Bladder microvascular endothelial cell (primary cell): ENCODE data around the gene PNMT. TPM values are rescaled to one million over a fixed set of nuclear protein-coding genes. Genes with fewer than 3 reads are reported as not detected.

ENCODE experiments used
- total RNA-seq: library from RNA; depleted of rRNA; stranded (reverse); fragments of >200 nt; gene quantifications from 2 replicates; pipeline ENCODE4 v1.2.3, GENCODE V29; 2014

PNMT gene, protein sequence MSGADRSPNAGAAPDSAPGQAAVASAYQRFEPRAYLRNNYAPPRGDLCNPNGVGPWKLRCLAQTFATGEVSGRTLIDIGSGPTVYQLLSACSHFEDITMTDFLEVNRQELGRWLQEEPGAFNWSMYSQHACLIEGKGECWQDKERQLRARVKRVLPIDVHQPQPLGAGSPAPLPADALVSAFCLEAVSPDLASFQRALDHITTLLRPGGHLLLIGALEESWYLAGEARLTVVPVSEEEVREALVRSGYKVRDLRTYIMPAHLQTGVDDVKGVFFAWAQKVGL
- total RNA-seq, result 0.31 and 0.49 TPM in 2 replicates

DNA sequence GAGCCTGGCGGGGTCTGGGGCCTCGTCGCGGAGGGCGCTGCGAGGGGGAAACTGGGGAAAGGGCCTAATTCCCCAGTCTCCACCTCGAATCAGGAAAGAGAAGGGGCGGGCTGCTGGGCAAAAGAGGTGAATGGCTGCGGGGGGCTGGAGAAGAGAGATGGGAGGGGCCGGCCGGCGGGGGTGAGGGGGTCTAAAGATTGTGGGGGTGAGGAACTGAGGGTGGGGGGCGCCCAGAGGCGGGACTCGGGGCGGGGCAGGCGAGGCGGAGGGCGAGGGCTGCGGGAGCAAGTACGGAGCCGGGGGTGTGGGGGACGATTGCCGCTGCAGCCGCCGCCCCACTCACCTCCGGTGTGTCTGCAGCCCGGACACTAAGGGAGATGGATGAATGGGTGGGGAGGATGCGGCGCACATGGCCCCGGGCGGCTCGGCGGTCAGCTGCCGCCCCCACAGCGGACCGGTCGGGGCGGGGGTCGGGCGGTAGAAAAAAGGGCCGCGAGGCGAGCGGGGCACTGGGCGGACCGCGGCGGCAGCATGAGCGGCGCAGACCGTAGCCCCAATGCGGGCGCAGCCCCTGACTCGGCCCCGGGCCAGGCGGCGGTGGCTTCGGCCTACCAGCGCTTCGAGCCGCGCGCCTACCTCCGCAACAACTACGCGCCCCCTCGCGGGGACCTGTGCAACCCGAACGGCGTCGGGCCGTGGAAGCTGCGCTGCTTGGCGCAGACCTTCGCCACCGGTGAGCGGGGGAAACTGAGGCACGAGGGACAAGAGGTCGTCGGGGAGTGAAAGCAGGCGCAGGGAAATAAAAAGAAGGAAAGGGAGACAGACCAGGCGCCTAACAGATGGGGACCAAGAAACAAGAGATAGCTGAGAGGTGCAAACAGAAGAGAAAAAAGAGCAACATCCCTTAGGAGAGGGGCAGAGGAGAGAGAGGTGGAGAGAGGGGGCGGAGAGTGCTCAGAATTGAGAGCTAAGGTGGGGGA, at the start of gene PNMT:
Gene PNMT, plus strand, starts transcription at position 509 of the 980 bp plus-strand sequence. Its CDS starts 23 bp downstream, at position 532.

DNA sequence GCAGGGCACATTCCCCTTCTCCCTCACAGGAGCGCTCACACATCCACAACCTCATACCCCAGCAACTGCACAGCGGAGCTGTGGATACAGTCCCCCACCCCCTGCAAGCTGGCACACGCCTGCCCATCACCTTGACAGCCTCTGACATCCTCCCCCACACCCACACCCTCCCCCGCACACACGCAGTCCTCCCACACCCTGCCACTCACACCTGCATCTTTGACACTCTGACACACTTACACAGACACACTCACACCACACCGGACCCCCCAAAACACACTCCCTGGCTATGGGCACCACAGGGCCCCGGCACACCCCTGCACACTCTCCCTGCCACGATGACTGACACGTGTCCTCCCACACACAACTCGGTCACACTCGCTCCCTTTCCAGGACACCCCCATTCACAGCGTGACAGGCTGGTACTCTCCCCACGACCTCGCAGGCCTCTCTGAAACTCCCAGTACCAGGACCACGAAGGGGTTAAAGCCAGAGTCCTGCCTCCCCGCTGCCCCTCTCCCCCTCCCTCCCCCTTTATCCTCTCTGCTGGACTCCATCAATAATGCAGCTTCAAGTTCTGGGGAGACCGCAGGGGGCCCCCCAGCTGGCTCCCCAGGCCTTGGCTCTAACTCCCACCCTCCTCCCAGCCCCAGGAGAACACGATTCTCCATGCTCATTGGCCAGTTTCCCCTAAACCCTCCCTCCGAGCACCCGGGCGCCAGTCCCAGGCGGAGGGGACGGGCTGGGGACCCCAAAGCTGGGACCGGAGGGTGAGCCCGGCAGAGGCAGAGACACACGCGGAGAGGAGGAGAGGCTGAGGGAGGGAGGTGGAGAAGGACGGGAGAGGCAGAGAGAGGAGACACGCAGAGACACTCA, 41.8 kb upstream of the PNMT start, which contains the start of gene PPP1R1B:
Gene PPP1R1B, plus strand, starts transcription at position 782 of the 876 bp plus-strand sequence. CDS start 441 bp downstream, outside the sequence.

DNA sequence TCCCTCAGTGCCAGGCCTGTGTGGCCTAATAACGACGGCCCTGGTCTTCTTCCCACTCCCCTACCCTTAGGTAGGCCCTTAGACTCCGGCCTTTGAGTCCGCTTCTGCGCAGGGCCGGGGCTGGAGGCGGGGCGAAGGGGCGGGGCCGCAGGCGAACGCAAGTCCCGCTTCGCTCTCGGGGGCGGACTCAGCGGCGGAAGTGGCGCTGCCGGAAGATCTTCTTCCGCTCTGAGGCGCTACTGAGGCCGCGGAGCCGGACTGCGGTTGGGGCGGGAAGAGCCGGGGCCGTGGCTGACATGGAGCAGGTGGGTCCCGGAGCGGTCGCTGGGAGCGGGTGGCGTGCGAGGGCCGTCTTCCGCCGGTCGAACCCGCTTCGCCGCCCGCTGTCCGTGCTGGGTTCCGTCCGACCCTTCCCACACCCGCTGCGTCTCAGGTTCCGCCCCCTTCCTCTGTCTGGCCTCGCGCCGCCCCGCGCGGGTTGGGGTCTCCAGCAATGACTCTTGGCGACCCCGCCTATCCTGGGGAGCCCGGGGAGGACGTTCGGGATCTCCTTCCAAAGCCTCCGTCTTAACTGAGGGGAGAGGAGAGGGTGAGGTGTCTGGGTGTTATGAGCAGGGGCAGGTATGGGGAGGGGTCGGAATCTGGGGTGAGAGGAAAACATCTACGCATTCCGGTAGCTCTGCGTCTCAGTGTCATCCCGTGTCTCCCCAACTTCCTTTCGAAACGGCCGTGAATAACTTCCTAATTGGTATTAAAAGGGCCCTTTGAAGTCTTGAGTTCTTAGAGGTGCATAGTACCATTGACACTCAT, 31.1 kb upstream of the PNMT start, which contains the start of gene STARD3:
Gene STARD3, plus strand, starts transcription at position 218 of the 810 bp plus-strand sequence. CDS start 16,388 bp downstream, outside the sequence.

DNA sequence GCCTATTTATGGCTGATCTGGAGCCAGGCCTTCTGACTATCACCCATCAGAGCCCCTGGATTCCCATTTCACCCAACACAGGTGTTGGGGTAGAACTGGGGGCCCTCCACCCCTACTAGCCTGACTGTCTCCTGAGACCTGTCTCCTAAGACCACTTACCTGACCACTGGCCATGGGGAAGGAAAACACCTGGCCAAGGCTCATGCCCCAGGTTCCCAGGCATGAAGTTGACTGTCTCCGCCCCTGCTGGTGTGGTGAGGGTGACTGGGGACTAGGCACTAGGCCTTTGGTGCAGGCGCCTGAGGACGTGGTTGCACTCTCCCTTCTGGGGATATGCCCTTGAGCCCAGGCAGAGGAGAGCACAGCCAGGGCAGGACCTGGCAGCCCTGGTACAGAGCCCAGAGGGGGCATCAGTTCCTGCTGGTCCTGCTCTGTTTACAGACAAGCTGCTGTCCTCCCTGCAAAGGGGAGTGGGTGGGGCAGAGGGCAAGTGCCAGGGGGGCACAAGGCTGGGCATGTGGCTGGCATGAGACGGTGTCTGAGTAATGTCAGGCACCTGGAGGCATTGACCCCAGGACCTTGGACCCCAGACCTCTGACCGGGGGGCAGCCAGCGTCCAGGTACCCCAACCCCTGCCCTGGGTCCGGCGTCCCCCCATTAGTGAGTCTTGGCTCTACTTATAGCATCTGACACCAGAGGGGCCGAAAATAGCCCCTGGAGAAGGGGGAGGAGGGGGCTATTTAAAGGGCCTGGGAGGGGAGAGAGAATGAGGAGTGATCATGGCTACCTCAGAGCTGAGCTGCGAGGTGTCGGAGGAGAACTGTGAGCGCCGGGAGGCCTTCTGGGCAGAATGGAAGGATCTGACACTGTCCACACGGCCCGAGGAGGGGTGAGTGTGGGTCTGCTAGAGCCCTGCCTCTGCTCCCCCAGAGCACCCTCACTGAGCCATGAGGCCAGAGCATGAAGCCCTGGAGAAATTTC, 3.4 kb upstream of the PNMT start, which contains the start of gene TCAP:
Gene TCAP, plus strand, starts transcription at position 769 of the 981 bp plus-strand sequence. Its CDS starts 11 bp downstream, at position 780.

DNA sequence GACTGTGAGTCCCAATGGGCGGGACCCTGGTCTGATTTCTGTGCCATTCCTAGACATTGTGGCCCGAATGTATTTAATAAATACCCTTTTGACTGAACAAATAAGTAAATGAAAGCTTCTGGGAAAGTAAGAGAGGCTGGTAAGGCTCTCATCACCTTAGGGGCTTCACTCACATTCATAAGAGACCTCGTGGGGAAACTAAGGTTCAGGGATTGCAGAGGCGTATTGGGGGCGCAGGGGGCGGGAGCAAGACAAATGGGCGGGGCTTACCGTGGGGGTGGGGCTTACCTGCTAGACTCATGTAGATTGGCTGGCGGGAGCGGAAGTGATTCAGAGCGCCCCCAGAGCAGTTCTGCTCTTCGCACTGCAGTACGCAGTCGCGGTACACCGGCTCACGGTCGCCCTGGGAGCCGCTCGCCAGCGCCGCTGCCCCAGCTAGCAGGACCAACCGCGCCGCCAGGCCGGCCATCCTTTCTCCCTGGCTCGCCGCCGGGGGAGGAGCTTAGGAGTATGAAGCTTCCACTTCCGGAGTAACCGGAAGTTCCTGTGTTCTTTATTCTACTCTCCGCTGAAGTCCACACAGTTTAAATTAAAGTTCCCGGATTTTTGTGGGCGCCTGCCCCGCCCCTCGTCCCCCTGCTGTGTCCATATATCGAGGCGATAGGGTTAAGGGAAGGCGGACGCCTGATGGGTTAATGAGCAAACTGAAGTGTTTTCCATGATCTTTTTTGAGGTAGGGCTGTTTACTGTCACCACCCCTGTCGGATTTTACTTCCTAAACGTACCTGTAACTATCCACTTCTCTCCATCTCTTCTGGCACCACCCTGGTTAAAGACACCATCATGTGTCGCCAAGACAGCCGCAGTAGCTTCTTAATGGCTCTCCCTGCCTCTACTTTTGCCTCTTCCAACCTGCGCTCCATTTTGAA, 19.6 kb downstream of the PNMT start, which contains the start of gene PGAP3:
Gene PGAP3, minus strand, starts transcription at position 512 of the 929 bp plus-strand sequence. Its CDS starts 43 bp downstream, at position 469.

DNA sequence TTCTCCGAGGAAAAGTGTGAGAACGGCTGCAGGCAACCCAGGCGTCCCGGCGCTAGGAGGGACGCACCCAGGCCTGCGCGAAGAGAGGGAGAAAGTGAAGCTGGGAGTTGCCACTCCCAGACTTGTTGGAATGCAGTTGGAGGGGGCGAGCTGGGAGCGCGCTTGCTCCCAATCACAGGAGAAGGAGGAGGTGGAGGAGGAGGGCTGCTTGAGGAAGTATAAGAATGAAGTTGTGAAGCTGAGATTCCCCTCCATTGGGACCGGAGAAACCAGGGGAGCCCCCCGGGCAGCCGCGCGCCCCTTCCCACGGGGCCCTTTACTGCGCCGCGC, 31.5 kb downstream of the PNMT start, which contains the start of gene ERBB2:
Gene ERBB2, plus strand, starts transcription at position 247 of the 330 bp plus-strand sequence. CDS start 175 bp downstream, outside the sequence.

Other genes with a start within 250 kb of the PNMT start
- 11.5 and 30.9 TPM in 2 replicates for gene MED1, start 217.2 kb upstream of the PNMT start, total RNA-seq
- gene CDK12, start 207.0 kb upstream of the PNMT start, total RNA-seq, result 13.9 and 28.1 TPM in 2 replicates
- gene NEUROD2, start 60.5 kb upstream of the PNMT start, total RNA-seq, result not detected in 2 replicates
- not detected in 2 replicates for gene PPP1R1B, start 41.5 kb upstream of the PNMT start, total RNA-seq
- 35.8 and 38.1 TPM in 2 replicates for gene STARD3, start 31.3 kb upstream of the PNMT start, total RNA-seq
- gene TCAP, start 3.1 kb upstream of the PNMT start, total RNA-seq, result 0.49 and 0.63 TPM in 2 replicates
- 2.8 and 8.2 TPM in 2 replicates for gene PGAP3, start 19.6 kb downstream of the PNMT start, total RNA-seq
- 8.1 and 9.2 TPM in 2 replicates for gene ERBB2, start 31.6 kb downstream of the PNMT start, total RNA-seq
- 14.4 and 15.6 TPM in 2 replicates for gene MIEN1, start 62.1 kb downstream of the PNMT start, total RNA-seq
- 0.16 TPM in 1 of 2 replicates, not detected in the other for gene GRB7, start 69.5 kb downstream of the PNMT start, total RNA-seq
- not detected in 2 replicates for gene IKZF3, start 195.9 kb downstream of the PNMT start, total RNA-seq
- gene ZPBP2, start 199.7 kb downstream of the PNMT start, total RNA-seq, result not detected in 2 replicates